ENCODE data around the gene FOXO4.

The FOXO4 gene

DNA sequence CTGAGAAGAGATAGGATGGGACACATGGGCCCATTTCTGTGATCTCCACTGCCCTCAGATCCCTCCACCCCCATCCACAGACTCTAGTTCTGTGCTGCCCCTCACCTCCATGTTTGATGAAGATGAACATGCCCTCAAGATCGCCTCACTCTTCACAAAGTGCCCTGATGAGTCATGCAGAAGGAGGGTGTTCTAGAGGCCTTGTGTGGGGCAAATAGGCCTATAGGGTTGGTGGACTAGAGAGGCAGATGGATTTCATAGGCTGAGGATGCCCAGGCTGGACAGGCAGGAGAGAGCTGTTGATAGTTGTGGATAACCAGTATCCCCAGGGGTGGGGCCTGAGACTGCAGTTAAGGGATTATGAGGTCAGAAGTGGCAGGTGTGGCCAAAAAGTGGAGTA is 10.8 kb downstream of the FOXO4 start, which contains the start of gene CXorf65:
CXorf65 (minus strand) TSS at position 314 of the 400 bp plus-strand sequence; CDS start at position 130, 184 bp downstream.
- H3K4me3 ChIP-seq (ENCODE audit: low read depth, low read length), result no peak within 1 kb of the TSS

GRCh38 chrX:71107245-71107644 is 11.6 kb downstream of the FOXO4 start:
- no peak for DNase-seq (ENCODE audit: low read depth)
- TF ChIP-seq, protein P1, sequence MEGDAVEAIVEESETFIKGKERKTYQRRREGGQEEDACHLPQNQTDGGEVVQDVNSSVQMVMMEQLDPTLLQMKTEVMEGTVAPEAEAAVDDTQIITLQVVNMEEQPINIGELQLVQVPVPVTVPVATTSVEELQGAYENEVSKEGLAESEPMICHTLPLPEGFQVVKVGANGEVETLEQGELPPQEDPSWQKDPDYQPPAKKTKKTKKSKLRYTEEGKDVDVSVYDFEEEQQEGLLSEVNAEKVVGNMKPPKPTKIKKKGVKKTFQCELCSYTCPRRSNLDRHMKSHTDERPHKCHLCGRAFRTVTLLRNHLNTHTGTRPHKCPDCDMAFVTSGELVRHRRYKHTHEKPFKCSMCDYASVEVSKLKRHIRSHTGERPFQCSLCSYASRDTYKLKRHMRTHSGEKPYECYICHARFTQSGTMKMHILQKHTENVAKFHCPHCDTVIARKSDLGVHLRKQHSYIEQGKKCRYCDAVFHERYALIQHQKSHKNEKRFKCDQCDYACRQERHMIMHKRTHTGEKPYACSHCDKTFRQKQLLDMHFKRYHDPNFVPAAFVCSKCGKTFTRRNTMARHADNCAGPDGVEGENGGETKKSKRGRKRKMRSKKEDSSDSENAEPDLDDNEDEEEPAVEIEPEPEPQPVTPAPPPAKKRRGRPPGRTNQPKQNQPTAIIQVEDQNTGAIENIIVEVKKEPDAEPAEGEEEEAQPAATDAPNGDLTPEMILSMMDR (IDR thresholded peaks at IDR 0.05; ENCODE audit: control insufficient read depth, extremely low read depth, insufficient read depth), result no peak
- H3K4me3 ChIP-seq (ENCODE audit: low read depth, low read length), result no peak overlapping the region

More for the DNA sequence above, 10.8 kb downstream of the FOXO4 start, which contains the start of gene CXorf65:
- TF ChIP-seq, protein P1 (IDR thresholded peaks at IDR 0.05; ENCODE audit: control insufficient read depth, extremely low read depth, insufficient read depth), result no peak
- no peak for DNase-seq (ENCODE audit: low read depth)

GRCh38 chrX:71107762-71108360 is 12.2 kb downstream of the FOXO4 start:
- H3K4me3 ChIP-seq (ENCODE audit: low read depth, low read length), result no peak overlapping the region

DNA sequence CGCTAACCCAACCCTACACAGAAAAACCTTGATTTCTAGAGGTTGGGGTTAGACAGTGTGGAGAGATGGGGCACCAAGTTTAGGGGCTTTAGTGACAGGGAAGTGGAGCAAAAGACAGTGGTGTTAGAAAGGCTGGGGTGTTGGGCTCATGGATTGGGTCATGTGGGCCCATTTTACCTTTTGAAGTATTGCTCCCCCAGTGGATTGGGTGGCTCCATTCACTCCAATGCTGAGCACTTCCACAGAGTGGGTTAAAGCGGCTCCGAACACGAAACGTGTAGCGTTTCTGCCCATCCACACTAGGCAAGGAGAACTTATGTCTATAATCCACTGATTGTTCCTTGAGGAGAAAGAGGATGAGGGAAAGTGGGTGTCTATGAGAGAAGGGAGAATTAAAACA is 13.4 kb downstream of the FOXO4 start:
- no peak for DNase-seq (ENCODE audit: low read depth)
- no peak overlapping the region for H3K4me3 ChIP-seq (ENCODE audit: low read depth, low read length)
- TF ChIP-seq, protein P1 (IDR thresholded peaks at IDR 0.05; ENCODE audit: control insufficient read depth, extremely low read depth, insufficient read depth), result no peak

More at GRCh38 chrX:71107762-71108360, 12.2 kb downstream of the FOXO4 start:
- no peak for DNase-seq (ENCODE audit: low read depth)
- TF ChIP-seq, protein P1 (IDR thresholded peaks at IDR 0.05; ENCODE audit: control insufficient read depth, extremely low read depth, insufficient read depth), result no peak

GRCh38 chrX:71111141-71111843 is 15.6 kb downstream of the FOXO4 start, which contains the start of gene IL2RG:
IL2RG (minus strand) TSS chrX:71111577; CDS start chrX:71111539, 38 bp downstream.
- no peak within 1 kb of the TSS for H3K4me3 ChIP-seq (ENCODE audit: low read depth, low read length)
- TF ChIP-seq, protein P1 (IDR thresholded peaks at IDR 0.05; ENCODE audit: control insufficient read depth, extremely low read depth, insufficient read depth), result no peak
- DNase-seq (ENCODE audit: low read depth), result no peak

DNA sequence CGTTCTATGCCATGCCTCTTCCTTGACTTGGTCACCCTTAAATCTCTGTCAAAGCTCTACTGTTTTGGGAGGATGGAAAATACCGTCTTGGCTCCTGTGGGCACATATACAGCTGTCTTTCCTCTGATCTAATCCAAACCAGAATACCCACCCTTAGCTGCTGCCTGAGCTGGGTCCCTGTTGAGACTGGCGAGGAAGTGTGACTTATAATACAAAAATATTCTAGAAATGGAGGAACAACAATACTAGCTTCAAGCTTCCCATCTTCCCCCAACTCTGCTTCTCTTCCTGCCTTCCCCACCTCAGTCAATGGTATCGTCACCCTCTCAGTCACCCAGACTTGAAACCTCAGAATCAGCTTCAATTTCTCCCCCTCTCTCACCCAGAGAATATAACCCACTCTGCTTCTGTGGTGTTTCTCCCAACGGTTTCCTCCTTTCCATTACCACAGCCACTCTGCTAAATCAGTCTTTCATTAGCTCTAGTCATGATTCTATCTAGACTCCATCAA is 16.3 kb downstream of the FOXO4 start:
- DNase-seq (ENCODE audit: low read depth), result no peak
- H3K4me3 ChIP-seq (ENCODE audit: low read depth, low read length), result no peak overlapping the region
- TF ChIP-seq, protein P1 (IDR thresholded peaks at IDR 0.05; ENCODE audit: control insufficient read depth, extremely low read depth, insufficient read depth), result no peak

Measured in LNCaP clone FGC (cell line).